ENCODE measurements around the gene HBA2. TPM values are rescaled to one million over a fixed set of nuclear protein-coding genes. Genes with fewer than 3 reads are reported as not detected.

The HBA2 gene
- total and polyA plus RNA-seq, 2 of the 4 experiments (the other 2 are of a cell fraction), result not detected

- Histone ChIP-seq H2AK5ac (ENCODE audit: low read depth, low read length) (no peak overlapping the region), H3K27me3 (ENCODE audit: control insufficient read depth, insufficient read depth, low read length) (no peaks in the 10 kb centered on the region), H3K56ac (ENCODE audit: extremely low read depth, insufficient read depth, low read length) (no peak overlapping the region), H3K9me3 (ENCODE audit: control insufficient read depth, insufficient read depth, low read length) (no peaks in the 10 kb centered on the region), H3K9me1 (ENCODE audit: insufficient read depth, low read length) (no peaks in the 10 kb centered on the region; the same call in 1 of the 2 replicates), H4K5ac (ENCODE audit: low read depth, low read length) (no peak overlapping the region), H3K18ac (ENCODE audit: low read depth, low read length) (no peak overlapping the region), H2BK5ac (ENCODE audit: low read depth, low read length, poor library complexity, severe bottlenecking) (no peak overlapping the region), H3K36me3 (ENCODE audit: control insufficient read depth, insufficient read depth, low read length) (peaks cover 62% of the 10 kb centered on the region), H4K8ac (ENCODE audit: low read depth in 2 of 2, low read length in 2 of 2) (no peak overlapping the region), H3K4me2 (ENCODE audit: low read depth, low read length) (no peak overlapping the region), H2AK9ac (replicated peaks; ENCODE audit: low read depth, low read length, poor library complexity) (no peak overlapping the region), H4K91ac (ENCODE audit: insufficient read depth, low read depth, low read length) (no peak overlapping the region), H3K14ac (replicated peaks; ENCODE audit: low read depth, low read length) (no peak overlapping the region), H3K4me1 (ENCODE audit: control insufficient read depth, insufficient read depth, low read length) (no peaks in the 10 kb centered on the region), H2BK120ac (ENCODE audit: low read depth, low read length) (no peak overlapping the region), H3K27ac (ENCODE audit: insufficient read depth, low read length) (no peak overlapping the region), H2AFZ (replicated peaks; ENCODE audit: low read length, poor library complexity) (no peak overlapping the region), H3K23ac (ENCODE audit: low read depth, low read length) (no peak overlapping the region), H3K9ac (ENCODE audit: low read depth, low read length) (no peak overlapping the region), H3K4me3 (ENCODE audit: insufficient read depth, low read depth, low read length) (no peak overlapping the region), H2BK20ac (ENCODE audit: low read depth, low read length) (no peak overlapping the region), H4K20me1 (ENCODE audit: insufficient read depth, low read length) (peaks cover 19% of the 10 kb centered on the region), H3K4ac (ENCODE audit: low read depth, low read length) (no peak overlapping the region), H3K79me1 (ENCODE audit: low read depth in 1 of 2, low read length in 2 of 2) (peaks cover 4 to 32% of the 10 kb centered on the region in 2 experiments), H2BK15ac (ENCODE audit: low read depth, low read length) (no peak overlapping the region)
- ATAC-seq (ENCODE audit: low read depth), result no peak
- dilution Hi-C loops (cut with HindIII; ENCODE audit: low sequenced_read_pairs, unreplicated experiment), result no loop called here
- in situ Hi-C loops (cut with MboI; ENCODE audit: low sequenced_read_pairs), result no loop called here
- TF ChIP-seq SMC3 (IDR thresholded peaks at IDR 0.05; ENCODE audit: low read depth, low read length), result no peak
- TF ChIP-seq USF2 (IDR thresholded peaks at IDR 0.05; ENCODE audit: low read depth, low read length), result no peak
- TF ChIP-seq RAD21 (IDR thresholded peaks at IDR 0.05; ENCODE audit: low read length), result no peak
- no peak for TF ChIP-seq CEBPB (IDR thresholded peaks at IDR 0.05; ENCODE audit: low read depth, low read length)
- no peak for TF ChIP-seq RFX5 (IDR thresholded peaks at IDR 0.05; ENCODE audit: low read depth, low read length)
- no peak for TF ChIP-seq MXI1 (IDR thresholded peaks at IDR 0.05; ENCODE audit: borderline replicate concordance, low read depth, low read length)
- TF ChIP-seq RCOR1 (IDR thresholded peaks at IDR 0.05; ENCODE audit: insufficient replicate concordance, low read length), result no peak
- TF ChIP-seq ELK1 (IDR thresholded peaks at IDR 0.05; ENCODE audit: borderline replicate concordance, low read depth, low read length), result no peak
- no peak for TF ChIP-seq FOS (IDR thresholded peaks at IDR 0.05; ENCODE audit: low read depth, low read length)
- no peak for DNase-seq
- BruUV-seq (replicated peaks), result no TSS peak
- intact Hi-C loops (cut with micrococcal nuclease), result no loop called here
- POLR2A ChIA-PET (ENCODE audit: unreplicated experiment), result no interaction called here
- WGBS, 2 experiments (ENCODE audit: extremely low coverage in 2 of 2, insufficient read length in 1 of 2), result no CpG with 5 or more reads among the region's 8 CpGs
- CTCF ChIA-PET, result interaction anchor here (0.7 kb wide), 1 partner anchor 91 kb away, joined by 3 read pairs; no protein-coding TSS in a partner anchor
Observed at GRCh38 chr16:188674-189073, 16.0 kb downstream of the HBA2 start.
